K562 (cell line): Measurements from ENCODE around the gene SLAMF8. TPM values are rescaled to one million over a fixed set of nuclear protein-coding genes. Genes with fewer than 3 reads are reported as not detected.

Source experiments
- BRF2 ChIP-seq: IDR thresholded peaks from 3 replicates; pipeline ENCODE4 v1.6.1; 2011; ENCODE audit warnings: borderline replicate concordance, mild to moderate bottlenecking; ENCODE audit not compliant: insufficient read length, insufficient read depth
- CHD2 ChIP-seq: IDR thresholded peaks from 2 replicates; pipeline ENCODE4 v1.6.1; 2011; ENCODE audit warnings: low read depth, low read length
- DIDO1 ChIP-seq: fragments of 450-650 bp; IDR thresholded peaks from 2 replicates; pipeline ENCODE4 v1.6.1; 2016; ENCODE audit warnings: low read depth, missing biosample characterization, missing genetic modification characterization
- ETS1 ChIP-seq: conservative IDR thresholded peaks from 2 replicates; pipeline ENCODE4 v1.6.1; 2011; ENCODE audit warnings: low read depth, mild to moderate bottlenecking, low read length; ENCODE audit not compliant: control insufficient read depth
- KLF16 ChIP-seq: IDR thresholded peaks from 2 replicates; pipeline ENCODE4 v1.6.1; 2016; ENCODE audit warnings: antibody characterized with exemption
- NFE2L1 ChIP-seq: fragments of 450-650 bp; IDR thresholded peaks from 2 replicates; pipeline ENCODE4 v1.6.1; 2016; ENCODE audit warnings: missing genetic modification characterization, low read depth, mild to moderate bottlenecking, missing compliant biosample characterization, moderate library complexity, borderline replicate concordance
- NFYB ChIP-seq: IDR thresholded peaks from 2 replicates; pipeline ENCODE4 v1.6.1; 2011; ENCODE audit warnings: mild to moderate bottlenecking, moderate library complexity; ENCODE audit not compliant: insufficient read length; ENCODE audit errors: extremely low read depth
- PHTF2 ChIP-seq: fragments of 250-450 bp; sonication (Bioruptor Pico); IDR thresholded peaks from 2 replicates; pipeline ENCODE4 v1.5.0; 2021; ENCODE audit warnings: mild to moderate bottlenecking
- PYGO2 ChIP-seq: fragments of 450-650 bp; IDR thresholded peaks from 2 replicates; pipeline ENCODE4 v1.6.1; 2016; ENCODE audit warnings: mild to moderate bottlenecking, missing genetic modification characterization, moderate library complexity, missing compliant biosample characterization
- RBM14 ChIP-seq: fragments of 200-400 bp; formaldehyde crosslinking; IDR thresholded peaks from 2 replicates; pipeline ENCODE4 v1.6.1; 2018; ENCODE audit warnings: low read depth, mild to moderate bottlenecking, low read length, moderate library complexity, borderline replicate concordance; ENCODE audit not compliant: insufficient read depth
- SMARCC2 ChIP-seq: fragments of 450-650 bp; IDR thresholded peaks from 2 replicates; pipeline ENCODE4 v1.6.1; 2017; ENCODE audit warnings: antibody characterized with exemption, moderate library complexity, mild to moderate bottlenecking, low read depth
- USF1 ChIP-seq: sonication (generic); formaldehyde crosslinking; IDR thresholded peaks from 2 replicates; pipeline ENCODE4 v1.9.0; 2022; ENCODE audit warnings: mild to moderate bottlenecking, missing genetic modification reagents
- ZNF717 ChIP-seq: fragments of 250-450 bp; sonication (Bioruptor Pico); IDR thresholded peaks from 2 replicates; pipeline ENCODE4 v1.5.0; 2021
- ZNF75A ChIP-seq: fragments of 450-650 bp; formaldehyde crosslinking; IDR thresholded peaks from 2 replicates; pipeline ENCODE4 v1.4.0; 2020; ENCODE audit warnings: mild to moderate bottlenecking
- ZNF76 ChIP-seq: fragments of 250-450 bp; sonication (Bioruptor Pico); IDR thresholded peaks from 2 replicates; pipeline ENCODE4 v1.4.0; 2020; ENCODE audit warnings: mild to moderate bottlenecking, moderate library complexity, borderline replicate concordance
- polyA plus RNA-seq, 8 experiments: library from polyadenylated mRNA; depleted of rRNA in 4 of 8; stranded (reverse) in 5 of 8; unstranded in 3 of 8; fragments of >200 nt; fragmentation: Nextera tagmentation in 2 of 8; fragmentation: Illumina TruSeq in 1 of 8; extraction: Ambion mirVana in 2 of 8; extraction: Trizol in 1 of 8; gene quantifications; 2 replicates each; pipeline versions ENCODE4 v1.2.1 to v1.2.3, GENCODE V29; 2011 to 2014; ENCODE audit warnings: inconsistent platforms in 1 of 8, missing spikeins in 1 of 8
- total RNA-seq, 7 experiments: library from RNA; depleted of rRNA in 6 of 7; stranded (reverse); fragments of >200 nt in 6 of 7; fragmentation: Illumina TruSeq in 2 of 7; extraction: Trizol in 2 of 7; gene quantifications; 2 replicates each; pipeline versions ENCODE4 v1.2.1 to v1.2.3, GENCODE V29; 2011 to 2021; ENCODE audit warnings: low replicate concordance in 1 of 7
- TF ChIP-seq, protein P1 (sequence below): sonication (generic); formaldehyde crosslinking; IDR thresholded peaks from 2 replicates; pipeline ENCODE4 v1.8.0; 2022; ENCODE audit warnings: missing genetic modification reagents, mild to moderate bottlenecking, borderline replicate concordance
- TF ChIP-seq, protein P2 (sequence below): sonication (generic); formaldehyde crosslinking; IDR thresholded peaks from 2 replicates; pipeline ENCODE4 v1.8.1; 2023; ENCODE audit warnings: mild to moderate bottlenecking, missing genetic modification reagents

Gene SLAMF8
- total and polyA plus RNA-seq, 9 of the 15 experiments (the other 6 are each of a cell fraction or from before 2014, with no cell fraction given): not detected

- TF ChIP-seq ZNF75A (no peak), RBM14 (no peak), NFYB (peak; percentile 51), PHTF2 (no peak), SMARCC2 (no peak), CHD2 (peak; percentile 44; the same call in 1 of the 2 replicates), ETS1 (no peak; the same call in 1 of the 2 replicates), DIDO1 (no peak), ZNF717 (CRISPR knock-in tag) (no peak), ZNF76 (CRISPR knock-in tag) (no peak), KLF16 (peak; percentile 52; the same call in 1 of the 2 replicates), BRF2 (no peak), NFE2L1 (tag) (no peak), USF1 (CRISPR knock-in tag) (peak; percentile 97), PYGO2 (tag) (no peak)
- TF ChIP-seq, protein P1, sequence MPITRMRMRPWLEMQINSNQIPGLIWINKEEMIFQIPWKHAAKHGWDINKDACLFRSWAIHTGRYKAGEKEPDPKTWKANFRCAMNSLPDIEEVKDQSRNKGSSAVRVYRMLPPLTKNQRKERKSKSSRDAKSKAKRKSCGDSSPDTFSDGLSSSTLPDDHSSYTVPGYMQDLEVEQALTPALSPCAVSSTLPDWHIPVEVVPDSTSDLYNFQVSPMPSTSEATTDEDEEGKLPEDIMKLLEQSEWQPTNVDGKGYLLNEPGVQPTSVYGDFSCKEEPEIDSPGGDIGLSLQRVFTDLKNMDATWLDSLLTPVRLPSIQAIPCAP (CRISPR knock-in tag): no peak
- TF ChIP-seq, protein P2, sequence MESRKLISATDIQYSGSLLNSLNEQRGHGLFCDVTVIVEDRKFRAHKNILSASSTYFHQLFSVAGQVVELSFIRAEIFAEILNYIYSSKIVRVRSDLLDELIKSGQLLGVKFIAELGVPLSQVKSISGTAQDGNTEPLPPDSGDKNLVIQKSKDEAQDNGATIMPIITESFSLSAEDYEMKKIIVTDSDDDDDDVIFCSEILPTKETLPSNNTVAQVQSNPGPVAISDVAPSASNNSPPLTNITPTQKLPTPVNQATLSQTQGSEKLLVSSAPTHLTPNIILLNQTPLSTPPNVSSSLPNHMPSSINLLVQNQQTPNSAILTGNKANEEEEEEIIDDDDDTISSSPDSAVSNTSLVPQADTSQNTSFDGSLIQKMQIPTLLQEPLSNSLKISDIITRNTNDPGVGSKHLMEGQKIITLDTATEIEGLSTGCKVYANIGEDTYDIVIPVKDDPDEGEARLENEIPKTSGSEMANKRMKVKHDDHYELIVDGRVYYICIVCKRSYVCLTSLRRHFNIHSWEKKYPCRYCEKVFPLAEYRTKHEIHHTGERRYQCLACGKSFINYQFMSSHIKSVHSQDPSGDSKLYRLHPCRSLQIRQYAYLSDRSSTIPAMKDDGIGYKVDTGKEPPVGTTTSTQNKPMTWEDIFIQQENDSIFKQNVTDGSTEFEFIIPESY (CRISPR knock-in tag): peak; percentile 37; the same call in 1 of the 2 replicates
Measured at GRCh38 chr1:159780583-159781582, 45.8 kb upstream of the SLAMF8 start, which contains the start of gene DUSP23 (continued).
